ENCODE measurements around the gene C21orf91.
"Not testable (repeated sequence)": the region's sequence is repeated elsewhere in the genome, so short reads cannot be mapped to it uniquely, and the experiment has no call there.

C21orf91 gene

DNA sequence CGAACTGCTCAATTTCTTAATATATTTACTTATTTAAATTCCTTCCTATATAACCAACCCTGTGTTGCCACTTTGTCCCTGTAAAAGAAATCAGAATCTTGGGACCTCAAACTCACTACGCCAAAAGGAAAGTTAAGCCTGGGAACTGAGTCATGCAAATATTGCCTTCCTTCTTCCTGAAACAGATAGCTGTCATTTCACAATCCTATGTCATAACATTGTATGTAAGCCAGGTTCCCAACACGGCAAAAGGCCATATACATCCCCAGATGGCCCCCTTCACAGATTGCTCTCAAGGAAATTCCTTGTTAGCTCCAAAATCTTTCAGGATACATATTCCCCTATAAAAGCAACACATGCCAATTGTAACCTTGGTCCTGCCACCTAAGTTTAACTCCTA is 39.7 kb downstream of the C21orf91 start:
- CTCF ChIA-PET: no interaction called here
- POLR2A ChIA-PET: no interaction called here
- DNase-seq (ENCODE audit: extremely low spot score): no peak
- TF ChIP-seq ARNT (IDR thresholded peaks at IDR 0.05) (no peak), L3MBTL2 (conservative IDR thresholded peaks at IDR 0.05) (no peak), SP1 (IDR thresholded peaks at IDR 0.05) (no peak), BHLHE40 (IDR thresholded peaks at IDR 0.05; ENCODE audit: borderline replicate concordance) (no peak), HDGF (IDR thresholded peaks at IDR 0.05; ENCODE audit: borderline replicate concordance) (no peak), TARDBP (IDR thresholded peaks at IDR 0.05) (no peak), ELF4 (IDR thresholded peaks at IDR 0.05) (no peak), FOXM1 (IDR thresholded peaks at IDR 0.05; ENCODE audit: borderline replicate concordance) (no peak), SUZ12 (IDR thresholded peaks at IDR 0.05) (no peak), NFRKB (IDR thresholded peaks at IDR 0.05) (no peak), PKNOX1 (IDR thresholded peaks at IDR 0.05) (no peak), FOXK2 (IDR thresholded peaks at IDR 0.05) (no peak), LEF1 (IDR thresholded peaks at IDR 0.05; ENCODE audit: borderline replicate concordance) (no peak), FOXA1 (IDR thresholded peaks at IDR 0.05) (no peak), ZNF384 (IDR thresholded peaks at IDR 0.05) (no peak), CTBP1 (IDR thresholded peaks at IDR 0.05; ENCODE audit: borderline replicate concordance) (no peak)

- DNase-seq (ENCODE audit: extremely low spot score): no peak
- ChIA-PET CTCF (no interaction called here), POLR2A (no interaction called here)
- TF ChIP-seq SP1 (IDR thresholded peaks at IDR 0.05) (no peak), L3MBTL2 (conservative IDR thresholded peaks at IDR 0.05) (no peak), HDGF (IDR thresholded peaks at IDR 0.05; ENCODE audit: borderline replicate concordance) (no peak), CTBP1 (IDR thresholded peaks at IDR 0.05; ENCODE audit: borderline replicate concordance) (no peak), SUZ12 (IDR thresholded peaks at IDR 0.05) (no peak), ARNT (IDR thresholded peaks at IDR 0.05) (no peak), PKNOX1 (IDR thresholded peaks at IDR 0.05) (no peak), ELF4 (IDR thresholded peaks at IDR 0.05) (no peak), ZNF384 (IDR thresholded peaks at IDR 0.05) (no peak), FOXK2 (IDR thresholded peaks at IDR 0.05) (no peak), FOXM1 (IDR thresholded peaks at IDR 0.05; ENCODE audit: borderline replicate concordance) (no peak), FOXA1 (IDR thresholded peaks at IDR 0.05) (no peak), NFRKB (IDR thresholded peaks at IDR 0.05) (no peak), BHLHE40 (IDR thresholded peaks at IDR 0.05; ENCODE audit: borderline replicate concordance) (no peak), TARDBP (IDR thresholded peaks at IDR 0.05) (no peak), LEF1 (IDR thresholded peaks at IDR 0.05; ENCODE audit: borderline replicate concordance) (no peak)
Observed at GRCh38 chr21:17777072-17777765, 41.9 kb downstream of the C21orf91 start.

- ChIA-PET CTCF (no interaction called here), POLR2A (no interaction called here)
- no peak for DNase-seq (ENCODE audit: extremely low spot score)
- no peak for TF ChIP-seq L3MBTL2 (conservative IDR thresholded peaks at IDR 0.05)
- no peak for TF ChIP-seq FOXA1 (IDR thresholded peaks at IDR 0.05)
- no peak for TF ChIP-seq ARNT (IDR thresholded peaks at IDR 0.05)
- no peak for TF ChIP-seq BHLHE40 (IDR thresholded peaks at IDR 0.05; ENCODE audit: borderline replicate concordance)
- TF ChIP-seq LEF1 (IDR thresholded peaks at IDR 0.05; ENCODE audit: borderline replicate concordance): no peak
Observed at GRCh38 chr21:17775431-17776126, 43.6 kb downstream of the C21orf91 start.

DNA sequence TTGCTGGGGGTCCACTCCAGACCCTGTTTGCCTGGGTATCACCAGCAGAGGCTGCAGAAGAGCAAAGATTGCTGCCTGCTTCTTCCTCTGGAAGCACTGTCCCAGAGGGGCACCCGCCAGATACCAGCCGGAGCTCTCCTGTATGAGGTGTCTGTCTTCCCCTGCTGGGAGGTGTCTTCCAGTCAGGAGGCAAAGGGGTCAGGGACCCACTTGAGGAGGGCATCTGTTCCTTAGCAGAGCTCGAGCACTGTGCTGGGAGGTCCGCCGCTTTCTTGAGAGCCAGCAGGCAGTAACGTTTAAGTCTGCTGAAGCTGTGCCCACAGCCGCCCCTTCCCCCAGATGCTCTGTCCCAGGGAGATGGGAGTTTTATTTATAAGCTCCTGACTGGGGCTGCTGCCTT is 44.1 kb downstream of the C21orf91 start:
- POLR2A ChIA-PET; DNase-seq (ENCODE audit: extremely low spot score); CTCF ChIA-PET: not testable (repeated sequence)

DNA sequence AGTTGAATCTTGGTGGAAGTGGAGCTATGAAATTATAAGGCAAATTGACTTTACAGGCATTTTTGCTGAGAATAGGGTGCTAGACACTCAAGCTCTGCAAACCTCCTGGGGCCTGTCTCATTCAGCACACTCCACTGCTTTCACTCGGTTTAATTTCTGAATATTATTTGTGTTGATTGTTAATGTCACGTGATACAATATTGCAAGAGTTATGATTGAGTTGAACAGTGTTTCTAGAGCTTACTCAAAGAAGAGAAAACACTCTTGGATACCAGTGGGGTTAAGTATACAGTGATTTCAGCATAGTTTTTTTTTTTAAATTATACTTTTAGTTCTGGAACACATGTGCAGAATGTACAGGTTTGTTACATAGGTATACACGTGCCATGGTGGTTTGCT is 49.7 kb downstream of the C21orf91 start:
- DNase-seq (ENCODE audit: extremely low spot score): no peak
- ChIA-PET CTCF (no interaction called here), POLR2A (interaction anchor here (1.0 kb wide), 1 partner anchor 50 kb away, joined by 3 read pairs; the partner anchor contains the start of gene C21orf91)
- no peak for TF ChIP-seq FOXK2 (IDR thresholded peaks at IDR 0.05)
- no peak for TF ChIP-seq ZNF384 (IDR thresholded peaks at IDR 0.05)
- no peak for TF ChIP-seq ARNT (IDR thresholded peaks at IDR 0.05)

- ChIA-PET CTCF (no interaction called here), POLR2A (interaction anchor here (1.0 kb wide), 1 partner anchor 50 kb away, joined by 3 read pairs; the partner anchor contains the start of gene C21orf91)
- TF ChIP-seq L3MBTL2 (conservative IDR thresholded peaks at IDR 0.05) (no peak), LEF1 (IDR thresholded peaks at IDR 0.05; ENCODE audit: borderline replicate concordance) (no peak), FOXM1 (IDR thresholded peaks at IDR 0.05; ENCODE audit: borderline replicate concordance) (no peak), TARDBP (IDR thresholded peaks at IDR 0.05) (no peak), BHLHE40 (IDR thresholded peaks at IDR 0.05; ENCODE audit: borderline replicate concordance) (no peak), ARNT (IDR thresholded peaks at IDR 0.05) (no peak), ZNF384 (IDR thresholded peaks at IDR 0.05) (no peak), NFRKB (IDR thresholded peaks at IDR 0.05) (no peak), ELF4 (IDR thresholded peaks at IDR 0.05) (no peak), HDGF (IDR thresholded peaks at IDR 0.05; ENCODE audit: borderline replicate concordance) (no peak), CTBP1 (IDR thresholded peaks at IDR 0.05; ENCODE audit: borderline replicate concordance) (no peak), FOXK2 (IDR thresholded peaks at IDR 0.05) (no peak), SUZ12 (IDR thresholded peaks at IDR 0.05) (no peak), FOXA1 (IDR thresholded peaks at IDR 0.05) (no peak)
- no peak for DNase-seq (ENCODE audit: extremely low spot score)
Observed at GRCh38 chr21:17768840-17769446, 50.2 kb downstream of the C21orf91 start.

All from HEK293T (cell line).